Rectal smooth muscle tissue (tissue), 1 donor: Measurements from ENCODE around the gene PRPH.
"Not testable (repeated sequence)": the region's sequence is repeated elsewhere in the genome, so short reads cannot be mapped to it uniquely, and the experiment has no call there.

Source experiments
- H3K27ac ChIP-seq: one replicate; pipeline ENCODE4 v1.7.0; 2013; ENCODE audit warnings: low read depth, low read length, inconsistent platforms
- H3K27me3 ChIP-seq: one replicate; pipeline ENCODE4 v1.7.0; 2013; ENCODE audit warnings: low read length; ENCODE audit not compliant: control insufficient read depth, insufficient read depth
- H3K36me3 ChIP-seq: one replicate; pipeline ENCODE4 v1.7.0; 2013; ENCODE audit warnings: low read length; ENCODE audit not compliant: control insufficient read depth, insufficient read depth
- H3K4me1 ChIP-seq: one replicate; pipeline ENCODE4 v1.7.0; 2013; ENCODE audit warnings: low read length; ENCODE audit not compliant: control insufficient read depth, insufficient read depth
- H3K4me3 ChIP-seq: one replicate; pipeline ENCODE4 v1.7.0; 2013; ENCODE audit warnings: low read length
- H3K9ac ChIP-seq: one replicate; pipeline ENCODE4 v1.7.0; 2013; ENCODE audit warnings: low read length

PRPH gene

GRCh38 chr12:49333778-49334177 lies 38.8 kb downstream of the PRPH start:
- H3K27me3 ChIP-seq, result peaks cover 35% of the 10 kb centered on the region
- not testable (repeated sequence) for H3K4me1 ChIP-seq, H3K4me3 ChIP-seq, H3K9ac ChIP-seq, H3K36me3 ChIP-seq, H3K27ac ChIP-seq

GRCh38 chr12:49334226-49334625 lies 39.3 kb downstream of the PRPH start:
- H3K36me3 ChIP-seq, result no peaks in the 10 kb centered on the region
- H3K27me3 ChIP-seq, result peaks cover 37% of the 10 kb centered on the region
- peaks cover 2% of the 10 kb centered on the region for H3K4me1 ChIP-seq
- H3K4me3 ChIP-seq, result no peak overlapping the region
- no peak overlapping the region for H3K9ac ChIP-seq
- H3K27ac ChIP-seq, result no peak overlapping the region

GRCh38 chr12:49334681-49335080 lies 39.7 kb downstream of the PRPH start:
- Histone ChIP-seq H3K9ac (no peak overlapping the region), H3K27me3 (peaks cover 39% of the 10 kb centered on the region), H3K27ac (no peak overlapping the region), H3K36me3 (no peaks in the 10 kb centered on the region), H3K4me3 (no peak overlapping the region), H3K4me1 (peaks cover 2% of the 10 kb centered on the region)

- H3K4me3 ChIP-seq, result no peak overlapping the region
- H3K9ac ChIP-seq, result no peak overlapping the region
- no peak overlapping the region for H3K27ac ChIP-seq
- peaks cover 39% of the 10 kb centered on the region for H3K27me3 ChIP-seq
- no peaks in the 10 kb centered on the region for H3K36me3 ChIP-seq
- H3K4me1 ChIP-seq, result peaks cover 2% of the 10 kb centered on the region
These were observed 40.4 kb downstream of the PRPH start for GRCh38 chr12:49335118-49335954.

GRCh38 chr12:49335955-49336644 lies 41.2 kb downstream of the PRPH start:
- no peak overlapping the region for H3K4me3 ChIP-seq
- no peaks in the 10 kb centered on the region for H3K36me3 ChIP-seq
- H3K27ac ChIP-seq, result no peak overlapping the region
- H3K9ac ChIP-seq, result no peak overlapping the region
- peaks cover 2% of the 10 kb centered on the region for H3K4me1 ChIP-seq
- peaks cover 39% of the 10 kb centered on the region for H3K27me3 ChIP-seq

GRCh38 chr12:49336645-49337584 lies 42.0 kb downstream of the PRPH start, which contains the start of gene C1QL4:
Gene C1QL4 (minus strand): TSS chr12:49337188. CDS start chr12:49336477, 711 bp downstream.
- H3K4me1 ChIP-seq, result peaks cover 2% of the 10 kb centered on the region
- H3K36me3 ChIP-seq, result no peaks in the 10 kb centered on the region
- peak within 1 kb of the TSS; percentile 44 for H3K4me3 ChIP-seq
- no peak within 1 kb of the TSS for H3K9ac ChIP-seq
- H3K27me3 ChIP-seq, result peaks cover 39% of the 10 kb centered on the region
- H3K27ac ChIP-seq, result no peak within 1 kb of the TSS

- Histone ChIP-seq H3K9ac (no peak overlapping the region), H3K4me1 (peaks cover 17% of the 10 kb centered on the region), H3K4me3 (no peak overlapping the region), H3K27ac (no peak overlapping the region), H3K27me3 (peaks cover 48% of the 10 kb centered on the region), H3K36me3 (no peaks in the 10 kb centered on the region)
These were observed 44.0 kb downstream of the PRPH start for GRCh38 chr12:49338830-49339463.

GRCh38 chr12:49339464-49339861 lies 44.5 kb downstream of the PRPH start:
- H3K4me3 ChIP-seq, result no peak overlapping the region
- H3K27ac ChIP-seq, result no peak overlapping the region
- H3K36me3 ChIP-seq, result no peaks in the 10 kb centered on the region
- H3K4me1 ChIP-seq, result peaks cover 17% of the 10 kb centered on the region
- H3K27me3 ChIP-seq, result peaks cover 50% of the 10 kb centered on the region
- no peak overlapping the region for H3K9ac ChIP-seq

GRCh38 chr12:49340095-49340870 lies 45.3 kb downstream of the PRPH start:
- no peaks in the 10 kb centered on the region for H3K36me3 ChIP-seq
- H3K27me3 ChIP-seq, result peaks cover 48% of the 10 kb centered on the region
- no peak overlapping the region for H3K27ac ChIP-seq
- H3K9ac ChIP-seq, result no peak overlapping the region
- H3K4me3 ChIP-seq, result no peak overlapping the region
- peaks cover 17% of the 10 kb centered on the region for H3K4me1 ChIP-seq

- peaks cover 23% of the 10 kb centered on the region for H3K4me1 ChIP-seq
- no peaks in the 10 kb centered on the region for H3K36me3 ChIP-seq
- H3K9ac ChIP-seq, result no peak overlapping the region
- H3K27ac ChIP-seq, result no peak overlapping the region
- H3K4me3 ChIP-seq, result no peak overlapping the region
- peaks cover 47% of the 10 kb centered on the region for H3K27me3 ChIP-seq
These were observed 46.2 kb downstream of the PRPH start for GRCh38 chr12:49340971-49341776.

GRCh38 chr12:49341777-49342065 lies 46.8 kb downstream of the PRPH start:
- H3K36me3 ChIP-seq, result no peaks in the 10 kb centered on the region
- peaks cover 44% of the 10 kb centered on the region for H3K27me3 ChIP-seq
- no peak overlapping the region for H3K27ac ChIP-seq
- no peak overlapping the region for H3K9ac ChIP-seq
- H3K4me3 ChIP-seq, result peak overlapping the region; percentile 66
- peaks cover 24% of the 10 kb centered on the region for H3K4me1 ChIP-seq
